ENCODE measurements around the gene PAX1.

The PAX1 gene

DNA sequence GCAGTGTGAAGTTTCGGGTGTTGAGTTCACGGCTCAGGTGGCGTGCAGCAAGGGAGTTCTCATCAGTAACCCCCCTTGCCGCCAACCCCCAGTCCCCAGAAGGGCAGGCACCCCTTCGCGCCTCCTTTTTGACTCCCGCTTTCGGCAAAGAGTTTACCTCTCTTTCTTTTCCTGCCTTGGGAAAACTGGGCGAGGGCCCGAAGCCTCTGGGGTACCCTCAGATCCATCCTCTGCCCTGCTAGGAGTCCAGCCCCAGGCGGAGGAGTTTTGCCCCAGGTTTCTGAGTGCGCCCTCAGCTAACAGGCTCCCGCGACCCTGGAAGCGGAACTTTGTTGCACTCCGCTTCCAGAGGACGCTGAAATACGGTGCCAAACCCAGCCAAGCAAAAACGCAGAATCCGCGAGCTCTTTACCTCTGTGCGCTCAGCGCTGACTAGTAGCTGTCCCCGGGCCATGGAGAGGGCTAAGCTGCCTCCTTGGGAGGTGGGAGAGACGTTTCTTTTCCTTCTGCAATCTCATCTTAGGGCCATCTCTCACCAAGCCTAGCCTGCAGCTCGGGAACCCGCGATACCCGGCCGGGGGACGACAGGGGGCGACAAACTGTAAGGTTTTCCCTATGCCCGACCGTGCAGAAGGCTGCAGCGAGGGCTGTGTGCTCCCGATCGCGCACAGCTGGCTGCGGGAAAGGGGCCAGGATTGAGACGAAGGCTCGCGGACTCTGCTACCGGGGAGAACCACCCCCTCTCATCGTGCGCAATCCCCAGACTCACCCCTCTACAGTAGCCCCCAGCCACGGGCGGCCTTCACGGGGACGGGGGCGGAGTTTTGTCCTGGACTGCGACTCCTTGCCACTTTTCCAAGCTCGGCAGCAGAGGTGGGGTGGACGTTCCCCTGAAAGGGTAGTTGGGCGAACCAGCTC is 2.7 kb upstream of the PAX1 start:
- TF ChIP-seq, protein P1, sequence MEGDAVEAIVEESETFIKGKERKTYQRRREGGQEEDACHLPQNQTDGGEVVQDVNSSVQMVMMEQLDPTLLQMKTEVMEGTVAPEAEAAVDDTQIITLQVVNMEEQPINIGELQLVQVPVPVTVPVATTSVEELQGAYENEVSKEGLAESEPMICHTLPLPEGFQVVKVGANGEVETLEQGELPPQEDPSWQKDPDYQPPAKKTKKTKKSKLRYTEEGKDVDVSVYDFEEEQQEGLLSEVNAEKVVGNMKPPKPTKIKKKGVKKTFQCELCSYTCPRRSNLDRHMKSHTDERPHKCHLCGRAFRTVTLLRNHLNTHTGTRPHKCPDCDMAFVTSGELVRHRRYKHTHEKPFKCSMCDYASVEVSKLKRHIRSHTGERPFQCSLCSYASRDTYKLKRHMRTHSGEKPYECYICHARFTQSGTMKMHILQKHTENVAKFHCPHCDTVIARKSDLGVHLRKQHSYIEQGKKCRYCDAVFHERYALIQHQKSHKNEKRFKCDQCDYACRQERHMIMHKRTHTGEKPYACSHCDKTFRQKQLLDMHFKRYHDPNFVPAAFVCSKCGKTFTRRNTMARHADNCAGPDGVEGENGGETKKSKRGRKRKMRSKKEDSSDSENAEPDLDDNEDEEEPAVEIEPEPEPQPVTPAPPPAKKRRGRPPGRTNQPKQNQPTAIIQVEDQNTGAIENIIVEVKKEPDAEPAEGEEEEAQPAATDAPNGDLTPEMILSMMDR (IDR thresholded peaks at IDR 0.05; ENCODE audit: insufficient read depth, missing control alignments): peak; percentile 59
- no peak for DNase-seq (ENCODE audit: insufficient read length, low spot score)
- FAIRE-seq: no peak

DNA sequence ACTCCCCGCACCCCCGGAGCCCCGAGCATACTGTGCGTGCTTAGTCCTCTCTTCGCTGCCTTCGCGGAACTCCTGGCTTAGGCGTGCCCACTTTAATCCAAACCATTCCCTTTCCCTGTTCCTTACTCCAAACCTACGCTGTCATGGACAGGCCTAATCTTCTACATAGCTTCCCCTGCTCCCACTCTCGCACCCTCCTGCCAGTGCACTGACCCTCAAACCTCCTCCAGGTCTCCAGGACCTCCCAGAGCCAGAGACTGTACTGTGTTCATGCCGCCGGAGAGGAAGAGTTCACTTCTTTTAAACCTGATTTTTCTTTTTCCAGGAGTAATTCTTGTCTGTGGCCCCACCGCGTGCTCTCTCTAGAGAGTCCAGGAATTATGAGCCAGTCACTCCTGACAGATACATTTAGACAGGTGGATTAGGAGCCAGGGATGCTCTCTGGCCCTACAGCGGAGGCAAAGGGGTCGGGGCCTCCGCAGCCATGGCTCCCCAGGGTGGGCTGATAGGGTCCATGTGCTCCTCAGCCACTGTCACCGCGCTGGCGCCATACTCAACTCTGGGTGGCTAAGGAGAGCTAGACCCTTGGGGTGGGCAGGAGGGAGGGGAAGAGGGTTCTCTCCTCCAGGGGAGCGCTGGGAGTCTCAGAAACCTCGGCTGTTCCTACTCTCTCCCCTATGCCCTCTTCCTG is 1.6 kb upstream of the PAX1 start:
- FAIRE-seq (no peak), DNase-seq (ENCODE audit: insufficient read length, low spot score) (no peak)
- TF ChIP-seq, protein P1 (IDR thresholded peaks at IDR 0.05; ENCODE audit: insufficient read depth, missing control alignments): no peak

DNA sequence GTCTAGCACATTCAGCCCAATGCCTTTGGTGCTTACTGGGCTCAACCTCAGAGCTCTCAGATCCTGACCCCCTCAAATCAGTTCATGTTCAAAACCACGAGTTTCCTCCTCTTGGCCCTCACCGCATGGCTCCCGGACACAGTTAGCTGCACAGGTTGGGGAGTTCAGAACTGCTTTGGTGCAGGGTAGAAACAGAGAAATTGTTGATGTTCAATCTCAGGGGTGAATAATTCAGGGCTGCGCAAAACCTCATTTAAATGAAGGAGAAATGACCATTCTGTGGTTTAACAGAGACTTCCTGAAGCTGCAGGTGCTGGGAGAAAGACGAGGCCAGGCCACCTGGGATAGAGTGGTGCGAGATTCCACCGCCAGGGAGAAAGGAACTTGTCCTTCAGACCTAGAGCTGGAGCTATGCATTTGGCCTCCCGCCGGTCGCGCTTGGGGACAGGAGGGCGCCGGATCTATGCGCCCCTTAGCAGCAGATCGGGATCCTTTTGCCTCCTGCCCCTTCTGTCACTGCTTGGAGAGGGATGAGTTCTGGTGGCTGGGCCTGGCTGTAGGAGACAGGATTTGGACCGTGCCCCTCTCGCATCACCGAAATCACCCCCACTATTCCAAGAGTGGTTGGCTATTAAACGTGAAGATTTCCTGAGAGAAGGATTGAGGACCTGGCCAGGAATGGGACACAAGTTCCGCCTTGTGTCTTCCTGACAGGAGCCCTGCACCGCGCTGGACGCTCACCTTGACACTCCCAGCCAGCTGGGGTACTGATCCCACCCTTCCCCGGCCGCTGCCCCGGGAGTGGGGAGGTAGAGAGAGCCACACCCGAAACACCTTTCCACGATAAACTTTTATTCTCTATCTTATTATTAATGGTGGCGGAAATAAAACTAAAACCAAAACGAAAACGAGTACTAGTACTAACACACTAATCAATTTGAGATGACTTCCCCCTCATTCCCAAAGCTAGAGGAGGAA is 767 bp upstream of the PAX1 start:
- FAIRE-seq (no peak), DNase-seq (ENCODE audit: insufficient read length, low spot score) (no peak)
- TF ChIP-seq, protein P1 (IDR thresholded peaks at IDR 0.05; ENCODE audit: insufficient read depth, missing control alignments): no peak

DNA sequence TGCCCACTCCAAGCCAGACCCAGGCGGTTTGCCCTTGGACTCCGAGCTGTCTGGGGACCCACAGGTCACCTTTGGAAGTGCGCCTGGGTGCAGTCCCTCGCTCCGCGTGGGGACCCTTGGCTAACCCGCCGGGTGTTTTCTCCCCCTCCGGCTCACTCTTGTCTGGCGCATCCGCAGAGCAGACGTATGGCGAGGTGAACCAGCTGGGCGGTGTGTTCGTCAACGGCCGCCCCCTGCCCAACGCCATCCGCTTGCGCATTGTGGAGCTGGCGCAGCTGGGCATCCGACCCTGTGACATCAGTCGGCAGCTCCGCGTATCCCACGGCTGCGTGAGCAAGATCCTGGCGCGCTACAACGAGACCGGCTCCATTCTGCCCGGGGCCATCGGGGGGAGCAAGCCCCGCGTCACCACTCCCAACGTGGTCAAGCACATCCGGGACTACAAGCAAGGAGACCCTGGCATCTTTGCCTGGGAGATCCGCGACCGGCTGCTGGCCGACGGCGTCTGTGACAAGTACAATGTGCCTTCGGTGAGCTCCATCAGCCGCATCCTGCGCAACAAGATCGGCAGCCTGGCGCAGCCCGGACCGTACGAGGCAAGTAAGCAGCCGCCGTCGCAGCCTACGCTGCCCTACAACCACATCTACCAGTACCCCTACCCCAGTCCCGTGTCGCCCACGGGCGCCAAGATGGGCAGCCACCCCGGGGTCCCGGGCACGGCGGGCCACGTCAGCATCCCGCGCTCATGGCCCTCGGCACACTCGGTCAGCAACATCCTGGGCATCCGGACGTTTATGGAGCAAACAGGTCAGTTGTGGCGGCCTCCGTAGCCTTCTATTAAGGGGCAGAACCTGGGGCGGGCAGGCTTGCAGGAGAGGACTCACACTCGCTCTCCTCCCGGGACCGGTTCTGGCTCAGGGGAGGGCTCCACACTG is 1.1 kb downstream of the PAX1 start:
- FAIRE-seq (no peak), DNase-seq (ENCODE audit: insufficient read length, low spot score) (no peak)
- TF ChIP-seq, protein P1 (IDR thresholded peaks at IDR 0.05; ENCODE audit: insufficient read depth, missing control alignments): no peak

DNA sequence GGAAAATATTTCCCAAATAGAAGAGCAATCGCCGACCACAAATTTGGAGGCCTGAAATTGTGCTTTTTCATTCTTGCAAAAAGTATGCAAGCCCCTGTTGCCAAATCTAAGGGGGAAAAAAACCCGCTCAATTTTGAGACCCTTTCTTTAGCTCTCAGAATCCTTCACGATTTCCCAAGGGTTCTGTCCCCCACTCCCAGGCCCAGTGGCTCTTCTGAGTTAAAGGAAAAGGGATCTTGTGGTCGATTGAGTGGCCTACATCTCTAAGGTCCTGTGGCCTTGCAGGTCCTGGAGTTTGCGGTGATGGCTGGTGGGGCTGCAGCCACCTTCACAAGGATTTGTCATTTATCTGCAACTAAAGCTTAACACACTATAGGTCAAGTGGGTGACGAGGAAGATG is 1.8 kb downstream of the PAX1 start:
- TF ChIP-seq, protein P1 (IDR thresholded peaks at IDR 0.05; ENCODE audit: insufficient read depth, missing control alignments): no peak
- no peak for FAIRE-seq
- no peak for DNase-seq (ENCODE audit: insufficient read length, low spot score)

Measured in D721Med (cell line).